GM23338 (cell line): ENCODE results near the gene TCF7.

ENCODE experiments used
- CREB1 ChIP-seq: fragments of 250-450 bp; sonication (Bioruptor Pico); IDR thresholded peaks from 2 replicates; pipeline ENCODE4 v1.5.0; 2020; ENCODE audit warnings: low read depth, mild to moderate bottlenecking, moderate library complexity
- EZH2 ChIP-seq: fragments of 200-600 bp; sonication (generic); IDR thresholded peaks from one replicate; pipeline ENCODE4 v1.8.0; 2017; ENCODE audit warnings: antibody characterized with exemption, mild to moderate bottlenecking, low read depth; ENCODE audit not compliant: unreplicated experiment
- EZH2phosphoT487 ChIP-seq: fragments of 200-600 bp; sonication (generic); IDR thresholded peaks from one replicate; pipeline ENCODE4 v1.8.1; 2018; ENCODE audit warnings: antibody characterized with exemption; ENCODE audit not compliant: unreplicated experiment
- JUNB ChIP-seq: IDR thresholded peaks from one replicate; pipeline ENCODE4 v1.6.1; 2016; ENCODE audit warnings: antibody characterized with exemption; ENCODE audit not compliant: unreplicated experiment
- NANOG ChIP-seq: IDR thresholded peaks from 2 replicates; pipeline ENCODE4 v1.6.1; 2016; ENCODE audit warnings: antibody characterized with exemption, borderline replicate concordance
- POLR2AphosphoS5 ChIP-seq: IDR thresholded peaks from 2 replicates; pipeline ENCODE4 v1.6.1; 2016; ENCODE audit warnings: antibody characterized with exemption, low read depth
- STAT1 ChIP-seq: IDR thresholded peaks from one replicate; pipeline ENCODE4 v1.6.1; 2016; ENCODE audit warnings: antibody characterized with exemption; ENCODE audit not compliant: unreplicated experiment
- ZNF114 ChIP-seq: fragments of 250-450 bp; sonication (Bioruptor Pico); IDR thresholded peaks from 2 replicates; pipeline ENCODE4 v1.5.0; 2020; ENCODE audit warnings: mild to moderate bottlenecking, moderate library complexity
- ZNF331 ChIP-seq: fragments of 250-450 bp; sonication (Bioruptor Pico); IDR thresholded peaks from 2 replicates; pipeline ENCODE4 v1.5.0; 2020; ENCODE audit warnings: low read depth, mild to moderate bottlenecking, moderate library complexity
- TF ChIP-seq, protein P1 (sequence below), 2 experiments: fragments of 200-600 bp in 1 of 2; sonication (generic) in 1 of 2; conservative IDR thresholded peaks; 2 replicates each; pipeline versions ENCODE4 v1.5.1 to v1.6.1; 2016 to 2017; ENCODE audit warnings: antibody characterized with exemption in 2 of 2, low read depth in 2 of 2, mild to moderate bottlenecking in 2 of 2, moderate library complexity in 1 of 2
- TF ChIP-seq, protein P2 (sequence below): IDR thresholded peaks from one replicate; pipeline ENCODE4 v1.6.1; 2018; ENCODE audit warnings: antibody characterized with exemption; ENCODE audit not compliant: unreplicated experiment
- TF ChIP-seq, protein P3 (sequence below): fragments of 250-450 bp; sonication (Bioruptor Pico); IDR thresholded peaks from 2 replicates; pipeline ENCODE4 v1.5.0; 2020; ENCODE audit warnings: mild to moderate bottlenecking, moderate library complexity
- TF ChIP-seq, protein P4 (sequence below): IDR thresholded peaks from 2 replicates; pipeline ENCODE4 v1.6.1; 2016; ENCODE audit warnings: antibody characterized with exemption

DNA sequence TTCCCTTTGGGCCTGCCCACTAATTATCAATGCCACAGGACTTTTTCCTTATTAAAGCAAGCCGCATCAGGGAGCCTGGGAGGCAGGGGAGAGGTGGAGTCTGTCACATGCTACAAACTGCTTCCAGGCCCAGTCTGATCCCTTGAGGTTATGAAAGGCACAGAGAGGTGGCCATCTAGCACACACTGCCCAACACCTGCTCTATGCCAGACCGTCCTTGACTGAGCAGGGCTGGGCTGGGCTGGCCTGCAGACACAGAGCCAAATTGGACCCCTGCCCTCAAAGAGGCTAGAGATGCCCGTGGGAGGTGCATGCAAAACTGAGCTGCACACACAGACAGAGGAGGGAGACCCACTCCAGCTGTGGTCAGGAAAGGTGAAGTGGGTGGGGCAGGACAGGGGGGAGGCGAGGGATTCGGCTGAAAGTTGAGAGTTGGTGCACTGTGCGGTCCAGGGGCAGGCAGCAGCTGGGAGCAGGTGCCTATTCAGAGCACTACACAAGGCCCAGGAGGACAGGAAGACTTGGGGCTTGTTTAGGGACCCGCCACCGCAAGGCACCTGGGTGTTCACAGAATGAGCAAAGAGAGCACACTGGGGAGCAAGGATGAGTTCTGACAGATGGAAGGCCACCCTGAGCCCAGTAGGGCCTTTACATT lies 36.4 kb upstream of the TCF7 start:
- TF ChIP-seq, protein P1, sequence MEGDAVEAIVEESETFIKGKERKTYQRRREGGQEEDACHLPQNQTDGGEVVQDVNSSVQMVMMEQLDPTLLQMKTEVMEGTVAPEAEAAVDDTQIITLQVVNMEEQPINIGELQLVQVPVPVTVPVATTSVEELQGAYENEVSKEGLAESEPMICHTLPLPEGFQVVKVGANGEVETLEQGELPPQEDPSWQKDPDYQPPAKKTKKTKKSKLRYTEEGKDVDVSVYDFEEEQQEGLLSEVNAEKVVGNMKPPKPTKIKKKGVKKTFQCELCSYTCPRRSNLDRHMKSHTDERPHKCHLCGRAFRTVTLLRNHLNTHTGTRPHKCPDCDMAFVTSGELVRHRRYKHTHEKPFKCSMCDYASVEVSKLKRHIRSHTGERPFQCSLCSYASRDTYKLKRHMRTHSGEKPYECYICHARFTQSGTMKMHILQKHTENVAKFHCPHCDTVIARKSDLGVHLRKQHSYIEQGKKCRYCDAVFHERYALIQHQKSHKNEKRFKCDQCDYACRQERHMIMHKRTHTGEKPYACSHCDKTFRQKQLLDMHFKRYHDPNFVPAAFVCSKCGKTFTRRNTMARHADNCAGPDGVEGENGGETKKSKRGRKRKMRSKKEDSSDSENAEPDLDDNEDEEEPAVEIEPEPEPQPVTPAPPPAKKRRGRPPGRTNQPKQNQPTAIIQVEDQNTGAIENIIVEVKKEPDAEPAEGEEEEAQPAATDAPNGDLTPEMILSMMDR (conservative IDR thresholded peaks at IDR 0.05; ENCODE audit: low read depth in 2 of 2): no peak
- TF ChIP-seq EZH2 (no peak), CREB1 (CRISPR knock-in tag) (no peak), POLR2AphosphoS5 (no peak), ZNF331 (CRISPR knock-in tag) (no peak), JUNB (no peak), EZH2phosphoT487 (no peak), NANOG (no peak), ZNF114 (CRISPR knock-in tag) (no peak), STAT1 (no peak)
- TF ChIP-seq, protein P2, sequence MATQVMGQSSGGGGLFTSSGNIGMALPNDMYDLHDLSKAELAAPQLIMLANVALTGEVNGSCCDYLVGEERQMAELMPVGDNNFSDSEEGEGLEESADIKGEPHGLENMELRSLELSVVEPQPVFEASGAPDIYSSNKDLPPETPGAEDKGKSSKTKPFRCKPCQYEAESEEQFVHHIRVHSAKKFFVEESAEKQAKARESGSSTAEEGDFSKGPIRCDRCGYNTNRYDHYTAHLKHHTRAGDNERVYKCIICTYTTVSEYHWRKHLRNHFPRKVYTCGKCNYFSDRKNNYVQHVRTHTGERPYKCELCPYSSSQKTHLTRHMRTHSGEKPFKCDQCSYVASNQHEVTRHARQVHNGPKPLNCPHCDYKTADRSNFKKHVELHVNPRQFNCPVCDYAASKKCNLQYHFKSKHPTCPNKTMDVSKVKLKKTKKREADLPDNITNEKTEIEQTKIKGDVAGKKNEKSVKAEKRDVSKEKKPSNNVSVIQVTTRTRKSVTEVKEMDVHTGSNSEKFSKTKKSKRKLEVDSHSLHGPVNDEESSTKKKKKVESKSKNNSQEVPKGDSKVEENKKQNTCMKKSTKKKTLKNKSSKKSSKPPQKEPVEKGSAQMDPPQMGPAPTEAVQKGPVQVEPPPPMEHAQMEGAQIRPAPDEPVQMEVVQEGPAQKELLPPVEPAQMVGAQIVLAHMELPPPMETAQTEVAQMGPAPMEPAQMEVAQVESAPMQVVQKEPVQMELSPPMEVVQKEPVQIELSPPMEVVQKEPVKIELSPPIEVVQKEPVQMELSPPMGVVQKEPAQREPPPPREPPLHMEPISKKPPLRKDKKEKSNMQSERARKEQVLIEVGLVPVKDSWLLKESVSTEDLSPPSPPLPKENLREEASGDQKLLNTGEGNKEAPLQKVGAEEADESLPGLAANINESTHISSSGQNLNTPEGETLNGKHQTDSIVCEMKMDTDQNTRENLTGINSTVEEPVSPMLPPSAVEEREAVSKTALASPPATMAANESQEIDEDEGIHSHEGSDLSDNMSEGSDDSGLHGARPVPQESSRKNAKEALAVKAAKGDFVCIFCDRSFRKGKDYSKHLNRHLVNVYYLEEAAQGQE: no peak
- TF ChIP-seq, protein P3, sequence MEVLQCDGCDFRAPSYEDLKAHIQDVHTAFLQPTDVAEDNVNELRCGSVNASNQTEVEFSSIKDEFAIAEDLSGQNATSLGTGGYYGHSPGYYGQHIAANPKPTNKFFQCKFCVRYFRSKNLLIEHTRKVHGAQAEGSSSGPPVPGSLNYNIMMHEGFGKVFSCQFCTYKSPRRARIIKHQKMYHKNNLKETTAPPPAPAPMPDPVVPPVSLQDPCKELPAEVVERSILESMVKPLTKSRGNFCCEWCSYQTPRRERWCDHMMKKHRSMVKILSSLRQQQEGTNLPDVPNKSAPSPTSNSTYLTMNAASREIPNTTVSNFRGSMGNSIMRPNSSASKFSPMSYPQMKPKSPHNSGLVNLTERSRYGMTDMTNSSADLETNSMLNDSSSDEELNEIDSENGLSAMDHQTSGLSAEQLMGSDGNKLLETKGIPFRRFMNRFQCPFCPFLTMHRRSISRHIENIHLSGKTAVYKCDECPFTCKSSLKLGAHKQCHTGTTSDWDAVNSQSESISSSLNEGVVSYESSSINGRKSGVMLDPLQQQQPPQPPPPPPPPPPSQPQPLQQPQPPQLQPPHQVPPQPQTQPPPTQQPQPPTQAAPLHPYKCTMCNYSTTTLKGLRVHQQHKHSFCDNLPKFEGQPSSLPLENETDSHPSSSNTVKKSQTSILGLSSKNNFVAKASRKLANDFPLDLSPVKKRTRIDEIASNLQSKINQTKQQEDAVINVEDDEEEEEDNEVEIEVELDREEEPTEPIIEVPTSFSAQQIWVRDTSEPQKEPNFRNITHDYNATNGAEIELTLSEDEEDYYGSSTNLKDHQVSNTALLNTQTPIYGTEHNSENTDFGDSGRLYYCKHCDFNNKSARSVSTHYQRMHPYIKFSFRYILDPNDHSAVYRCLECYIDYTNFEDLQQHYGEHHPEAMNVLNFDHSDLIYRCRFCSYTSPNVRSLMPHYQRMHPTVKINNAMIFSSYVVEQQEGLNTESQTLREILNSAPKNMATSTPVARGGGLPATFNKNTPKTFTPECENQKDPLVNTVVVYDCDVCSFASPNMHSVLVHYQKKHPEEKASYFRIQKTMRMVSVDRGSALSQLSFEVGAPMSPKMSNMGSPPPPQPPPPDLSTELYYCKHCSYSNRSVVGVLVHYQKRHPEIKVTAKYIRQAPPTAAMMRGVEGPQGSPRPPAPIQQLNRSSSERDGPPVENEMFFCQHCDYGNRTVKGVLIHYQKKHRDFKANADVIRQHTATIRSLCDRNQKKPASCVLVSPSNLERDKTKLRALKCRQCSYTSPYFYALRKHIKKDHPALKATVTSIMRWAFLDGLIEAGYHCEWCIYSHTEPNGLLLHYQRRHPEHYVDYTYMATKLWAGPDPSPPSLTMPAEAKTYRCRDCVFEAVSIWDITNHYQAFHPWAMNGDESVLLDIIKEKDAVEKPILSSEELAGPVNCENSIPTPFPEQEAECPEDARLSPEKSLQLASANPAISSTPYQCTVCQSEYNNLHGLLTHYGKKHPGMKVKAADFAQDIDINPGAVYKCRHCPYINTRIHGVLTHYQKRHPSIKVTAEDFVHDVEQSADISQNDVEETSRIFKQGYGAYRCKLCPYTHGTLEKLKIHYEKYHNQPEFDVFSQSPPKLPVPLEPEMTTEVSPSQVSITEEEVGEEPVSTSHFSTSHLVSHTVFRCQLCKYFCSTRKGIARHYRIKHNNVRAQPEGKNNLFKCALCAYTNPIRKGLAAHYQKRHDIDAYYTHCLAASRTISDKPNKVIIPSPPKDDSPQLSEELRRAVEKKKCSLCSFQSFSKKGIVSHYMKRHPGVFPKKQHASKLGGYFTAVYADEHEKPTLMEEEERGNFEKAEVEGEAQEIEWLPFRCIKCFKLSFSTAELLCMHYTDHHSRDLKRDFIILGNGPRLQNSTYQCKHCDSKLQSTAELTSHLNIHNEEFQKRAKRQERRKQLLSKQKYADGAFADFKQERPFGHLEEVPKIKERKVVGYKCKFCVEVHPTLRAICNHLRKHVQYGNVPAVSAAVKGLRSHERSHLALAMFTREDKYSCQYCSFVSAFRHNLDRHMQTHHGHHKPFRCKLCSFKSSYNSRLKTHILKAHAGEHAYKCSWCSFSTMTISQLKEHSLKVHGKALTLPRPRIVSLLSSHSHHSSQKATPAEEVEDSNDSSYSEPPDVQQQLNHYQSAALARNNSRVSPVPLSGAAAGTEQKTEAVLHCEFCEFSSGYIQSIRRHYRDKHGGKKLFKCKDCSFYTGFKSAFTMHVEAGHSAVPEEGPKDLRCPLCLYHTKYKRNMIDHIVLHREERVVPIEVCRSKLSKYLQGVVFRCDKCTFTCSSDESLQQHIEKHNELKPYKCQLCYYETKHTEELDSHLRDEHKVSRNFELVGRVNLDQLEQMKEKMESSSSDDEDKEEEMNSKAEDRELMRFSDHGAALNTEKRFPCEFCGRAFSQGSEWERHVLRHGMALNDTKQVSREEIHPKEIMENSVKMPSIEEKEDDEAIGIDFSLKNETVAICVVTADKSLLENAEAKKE (CRISPR knock-in tag): no peak
- TF ChIP-seq, protein P4, sequence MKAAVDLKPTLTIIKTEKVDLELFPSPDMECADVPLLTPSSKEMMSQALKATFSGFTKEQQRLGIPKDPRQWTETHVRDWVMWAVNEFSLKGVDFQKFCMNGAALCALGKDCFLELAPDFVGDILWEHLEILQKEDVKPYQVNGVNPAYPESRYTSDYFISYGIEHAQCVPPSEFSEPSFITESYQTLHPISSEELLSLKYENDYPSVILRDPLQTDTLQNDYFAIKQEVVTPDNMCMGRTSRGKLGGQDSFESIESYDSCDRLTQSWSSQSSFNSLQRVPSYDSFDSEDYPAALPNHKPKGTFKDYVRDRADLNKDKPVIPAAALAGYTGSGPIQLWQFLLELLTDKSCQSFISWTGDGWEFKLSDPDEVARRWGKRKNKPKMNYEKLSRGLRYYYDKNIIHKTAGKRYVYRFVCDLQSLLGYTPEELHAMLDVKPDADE: no peak
